Neural progenitor cell (in vitro differentiated cells): ENCODE measurements around the gene TMEM250. TPM values are rescaled to one million over a fixed set of nuclear protein-coding genes. Genes with fewer than 3 reads are reported as not detected.

Source experiments
- DNase-seq: peaks from one replicate; pipeline ENCODE4 v3.0.0-alpha.2; 2016; ENCODE audit warnings: low spot score
- H2AFZ ChIP-seq: fragments of 200-600 bp; sonication (generic); replicated peaks from 2 replicates; pipeline ENCODE4 v1.6.1; 2016; ENCODE audit warnings: antibody characterized with exemption
- H3F3A ChIP-seq: fragments of 200-600 bp; sonication (generic); 2 replicates; pipeline ENCODE4 v1.6.1; 2016; ENCODE audit warnings: antibody characterized with exemption, low read depth
- H3K27ac ChIP-seq: fragments of 200-600 bp; sonication (generic); 2 replicates; pipeline ENCODE4 v1.5.1; 2016; ENCODE audit warnings: mild to moderate bottlenecking
- H3K27me3 ChIP-seq: fragments of 200-600 bp; sonication (generic); 2 replicates; pipeline ENCODE4 v1.6.1; 2016; ENCODE audit warnings: mild to moderate bottlenecking, moderate library complexity
- H3K36me3 ChIP-seq: fragments of 200-600 bp; sonication (generic); 2 replicates; pipeline ENCODE4 v1.5.1; 2016
- H3K4me1 ChIP-seq: fragments of 200-600 bp; sonication (generic); 2 replicates; pipeline ENCODE4 v1.6.1; 2016; ENCODE audit warnings: mixed run types
- H3K4me2 ChIP-seq: fragments of 200-600 bp; sonication (generic); 2 replicates; pipeline ENCODE4 v1.6.1; 2016
- H3K4me3 ChIP-seq: fragments of 200-600 bp; sonication (generic); 2 replicates; pipeline ENCODE4 v1.5.1; 2016
- H3K79me2 ChIP-seq: fragments of 200-600 bp; sonication (generic); 2 replicates; pipeline ENCODE4 v1.6.1; 2016; ENCODE audit warnings: low read depth
- H3K9ac ChIP-seq: fragments of 200-600 bp; sonication (generic); 2 replicates; pipeline ENCODE4 v1.6.1; 2016
- H3K9me3 ChIP-seq: fragments of 200-600 bp; sonication (generic); 2 replicates; pipeline ENCODE4 v1.5.1; 2016; ENCODE audit warnings: low read depth
- H4K20me1 ChIP-seq: fragments of 200-600 bp; sonication (generic); 2 replicates; pipeline ENCODE4 v1.6.1; 2016; ENCODE audit warnings: low read depth
- H3K27ac Mint-ChIP-seq: 3 replicates; pipeline ENCODE4 v1.8.0; 2021; ENCODE audit warnings: mixed read lengths
- H3K27me3 Mint-ChIP-seq: 2 replicates; pipeline ENCODE4 v1.8.0; 2022; ENCODE audit warnings: low read depth, mild to moderate bottlenecking, inconsistent platforms, moderate library complexity, mixed read lengths; ENCODE audit not compliant: insufficient read depth
- H3K36me3 Mint-ChIP-seq: 3 replicates; pipeline ENCODE4 v1.8.0; 2021; ENCODE audit warnings: mixed read lengths
- H3K4me1 Mint-ChIP-seq: 3 replicates; pipeline ENCODE4 v1.8.0; 2021; ENCODE audit warnings: mixed read lengths
- H3K4me3 Mint-ChIP-seq: 3 replicates; pipeline ENCODE4 v1.8.0; 2021; ENCODE audit warnings: mild to moderate bottlenecking, moderate library complexity, mixed read lengths
- H3K9me3 Mint-ChIP-seq: 3 replicates; pipeline ENCODE4 v1.8.0; 2020; ENCODE audit warnings: mixed read lengths
- EZH2 ChIP-seq: fragments of 200-600 bp; sonication (generic); IDR thresholded peaks from 2 replicates; pipeline ENCODE4 v1.6.1; 2017; ENCODE audit warnings: antibody characterized with exemption, mild to moderate bottlenecking, moderate library complexity
- EZH2phosphoT487 ChIP-seq: fragments of 200-600 bp; sonication (generic); IDR thresholded peaks from 2 replicates; pipeline ENCODE4 v1.6.1; 2017; ENCODE audit warnings: antibody characterized with exemption
- total RNA-seq: library from RNA; depleted of rRNA; stranded (reverse); fragments of >200 nt; gene quantifications from 2 replicates; pipeline ENCODE4 v1.2.3, GENCODE V29; 2015; ENCODE audit warnings: low replicate concordance
- TF ChIP-seq, protein P1 (sequence below): fragments of 200-600 bp; sonication (generic); IDR thresholded peaks from 2 replicates; pipeline ENCODE4 v1.5.1; 2017; ENCODE audit warnings: antibody characterized with exemption, mild to moderate bottlenecking

Gene TMEM250
- total RNA-seq, 1 donor from 2014 or later: 16.3 TPM

DNA sequence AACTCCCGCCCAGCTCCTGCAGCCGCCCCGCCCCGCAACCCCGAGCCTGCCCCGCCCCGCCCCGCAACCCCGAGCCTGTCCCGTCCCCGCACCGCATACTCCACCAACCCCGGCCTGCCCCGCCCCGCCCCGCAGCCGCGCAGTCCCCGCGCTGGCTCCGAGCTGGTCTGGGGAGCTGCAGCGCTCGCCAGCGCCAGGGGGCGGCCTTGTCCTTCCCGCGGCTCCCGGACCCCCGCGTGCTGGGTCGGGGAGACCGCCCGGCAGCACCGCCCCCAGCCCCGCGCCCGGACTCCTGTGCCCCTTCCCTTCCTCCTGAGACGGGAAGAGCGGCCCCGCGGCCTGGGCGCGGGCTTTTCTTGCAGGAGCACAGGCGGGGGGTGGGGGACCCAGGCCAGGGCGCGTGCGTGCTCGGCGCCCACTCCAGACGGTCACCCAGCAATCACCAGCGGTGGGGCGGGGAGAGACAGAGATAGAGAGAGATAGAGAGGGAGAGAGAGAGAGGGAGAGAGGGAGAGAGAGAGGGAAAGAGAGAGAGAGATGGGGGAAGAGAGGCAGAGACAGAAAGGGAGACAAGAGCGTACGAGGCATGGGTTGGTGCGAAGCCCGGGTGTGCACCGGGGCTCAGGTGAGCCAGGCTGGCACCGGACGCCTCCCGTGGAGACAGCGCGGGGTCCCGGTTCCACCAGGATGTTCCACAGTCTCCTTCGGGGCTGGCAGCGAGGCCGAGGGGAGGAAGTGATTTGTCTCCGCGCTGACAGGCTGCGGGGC is 14.7 kb upstream of the TMEM250 start:
- Histone ChIP-seq H3K27ac (no peak overlapping the region), H3K4me1 (peaks cover 5% of the 10 kb centered on the region), H3K9me3 (no peaks in the 10 kb centered on the region), H3F3A (peaks cover 16% of the 10 kb centered on the region), H3K9ac (no peak overlapping the region), H3K4me2 (peak overlapping the region; percentile 84), H3K4me3 (peak overlapping the region; percentile 51), H4K20me1 (no peaks in the 10 kb centered on the region), H3K79me2 (no peaks in the 10 kb centered on the region), H3K27me3 (peaks cover 46% of the 10 kb centered on the region), H3K36me3 (no peaks in the 10 kb centered on the region), H2AFZ (peak overlapping the region; percentile 93)
- H3K27ac Mint-ChIP-seq: no peak overlapping the region
- peak; percentile 91 for DNase-seq
- H3K4me1 Mint-ChIP-seq: peaks cover 9% of the 10 kb centered on the region
- TF ChIP-seq, protein P1, sequence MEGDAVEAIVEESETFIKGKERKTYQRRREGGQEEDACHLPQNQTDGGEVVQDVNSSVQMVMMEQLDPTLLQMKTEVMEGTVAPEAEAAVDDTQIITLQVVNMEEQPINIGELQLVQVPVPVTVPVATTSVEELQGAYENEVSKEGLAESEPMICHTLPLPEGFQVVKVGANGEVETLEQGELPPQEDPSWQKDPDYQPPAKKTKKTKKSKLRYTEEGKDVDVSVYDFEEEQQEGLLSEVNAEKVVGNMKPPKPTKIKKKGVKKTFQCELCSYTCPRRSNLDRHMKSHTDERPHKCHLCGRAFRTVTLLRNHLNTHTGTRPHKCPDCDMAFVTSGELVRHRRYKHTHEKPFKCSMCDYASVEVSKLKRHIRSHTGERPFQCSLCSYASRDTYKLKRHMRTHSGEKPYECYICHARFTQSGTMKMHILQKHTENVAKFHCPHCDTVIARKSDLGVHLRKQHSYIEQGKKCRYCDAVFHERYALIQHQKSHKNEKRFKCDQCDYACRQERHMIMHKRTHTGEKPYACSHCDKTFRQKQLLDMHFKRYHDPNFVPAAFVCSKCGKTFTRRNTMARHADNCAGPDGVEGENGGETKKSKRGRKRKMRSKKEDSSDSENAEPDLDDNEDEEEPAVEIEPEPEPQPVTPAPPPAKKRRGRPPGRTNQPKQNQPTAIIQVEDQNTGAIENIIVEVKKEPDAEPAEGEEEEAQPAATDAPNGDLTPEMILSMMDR: peak; percentile 67
- TF ChIP-seq EZH2phosphoT487: no peak
- peak; percentile 60 for TF ChIP-seq EZH2
- H3K4me3 Mint-ChIP-seq: peak overlapping the region; percentile 81
- H3K9me3 Mint-ChIP-seq: no peaks in the 10 kb centered on the region
- no peaks in the 10 kb centered on the region for H3K36me3 Mint-ChIP-seq
- H3K27me3 Mint-ChIP-seq: peaks cover 26% of the 10 kb centered on the region

DNA sequence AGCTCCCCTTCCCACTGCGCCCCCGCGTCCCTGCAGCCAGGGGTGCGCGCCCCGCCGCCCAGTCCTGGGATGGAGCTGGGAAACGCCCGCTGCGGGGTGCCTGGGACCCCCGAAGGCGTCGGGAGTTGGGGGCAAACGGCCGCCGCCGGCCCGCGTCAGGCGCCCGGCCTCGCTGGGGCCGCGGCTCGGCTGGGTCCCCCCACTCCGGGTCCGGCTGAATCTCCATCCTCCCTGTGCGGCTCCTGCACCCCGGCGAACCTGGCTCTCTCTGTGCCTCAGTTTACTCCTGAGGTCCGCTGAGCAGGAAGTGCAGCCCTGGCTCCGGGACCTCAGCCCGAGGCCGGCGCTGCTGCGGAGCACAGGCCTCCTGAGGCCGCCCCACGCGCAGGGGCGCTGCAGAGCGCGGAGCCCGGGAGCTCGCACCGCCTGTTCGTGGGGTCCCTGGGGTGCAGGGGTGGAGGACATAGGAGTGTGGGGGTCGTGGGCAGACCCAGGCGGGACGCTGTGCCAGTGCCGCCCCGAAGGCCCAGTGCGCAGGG is 13.9 kb upstream of the TMEM250 start:
- H3F3A ChIP-seq: peaks cover 16% of the 10 kb centered on the region
- Mint-ChIP-seq H3K27me3 (peaks cover 26% of the 10 kb centered on the region), H3K4me1 (peaks cover 9% of the 10 kb centered on the region), H3K4me3 (no peak overlapping the region), H3K27ac (no peak overlapping the region), H3K9me3 (no peaks in the 10 kb centered on the region), H3K36me3 (no peaks in the 10 kb centered on the region)
- H2AFZ ChIP-seq: no peak overlapping the region
- no peaks in the 10 kb centered on the region for H3K79me2 ChIP-seq
- H3K27ac ChIP-seq: no peak overlapping the region
- no peak overlapping the region for H3K9ac ChIP-seq
- TF ChIP-seq EZH2phosphoT487: peak; percentile 16
- TF ChIP-seq, protein P1: no peak
- no peak for DNase-seq
- no peaks in the 10 kb centered on the region for H3K36me3 ChIP-seq
- peak overlapping the region; percentile 57 for H3K4me2 ChIP-seq
- peaks cover 4% of the 10 kb centered on the region for H3K4me1 ChIP-seq
- peaks cover 46% of the 10 kb centered on the region for H3K27me3 ChIP-seq
- H4K20me1 ChIP-seq: no peaks in the 10 kb centered on the region
- no peaks in the 10 kb centered on the region for H3K9me3 ChIP-seq
- H3K4me3 ChIP-seq: peak overlapping the region; percentile 34

DNA sequence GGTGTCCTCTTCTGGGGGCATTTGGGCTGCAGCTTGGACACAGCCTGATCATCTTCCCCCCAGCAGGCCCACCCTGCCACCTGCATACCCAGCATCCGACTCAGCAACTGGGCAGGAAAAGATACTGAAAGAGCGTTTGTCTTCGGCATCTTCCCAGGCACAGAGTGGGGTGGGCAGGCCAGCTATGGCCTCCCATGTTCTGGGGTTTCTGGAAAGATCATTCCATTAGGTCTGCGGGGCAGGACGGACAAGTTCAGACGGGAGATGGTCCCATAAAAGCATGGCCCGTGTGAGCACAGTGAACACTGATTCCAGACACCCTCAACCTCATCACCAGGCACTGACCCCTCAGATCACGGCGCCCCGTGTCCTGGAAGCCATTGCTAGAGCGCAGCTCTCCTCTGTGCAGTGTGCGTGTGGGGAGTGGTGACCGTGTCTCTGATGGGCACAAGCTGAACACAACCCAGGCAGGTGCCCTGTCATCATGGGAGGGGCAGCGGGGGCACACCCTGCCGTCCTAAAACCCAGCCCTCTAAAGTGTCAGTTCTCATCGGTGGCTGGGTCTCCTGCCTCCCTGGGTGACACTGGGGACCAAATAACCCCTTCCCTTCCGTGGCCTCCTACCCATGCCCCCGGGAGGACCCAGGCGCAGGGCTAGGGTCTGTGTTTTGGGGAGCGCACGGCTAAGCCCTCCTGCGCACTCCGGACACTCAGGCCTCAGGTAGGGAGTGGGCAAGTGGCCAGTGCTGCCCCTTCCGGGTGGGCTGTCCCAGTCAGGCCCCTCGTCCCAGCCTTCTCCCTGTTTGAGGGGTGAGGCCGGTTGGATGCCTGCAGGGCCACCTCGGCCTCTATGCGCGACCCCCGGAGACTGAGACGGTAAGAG is 13.2 kb upstream of the TMEM250 start:
- no peak for TF ChIP-seq EZH2phosphoT487
- H3K9me3 ChIP-seq: no peaks in the 10 kb centered on the region
- peaks cover 23% of the 10 kb centered on the region for H3K27me3 Mint-ChIP-seq
- peaks cover 46% of the 10 kb centered on the region for H3K27me3 ChIP-seq
- no peak overlapping the region for H3K27ac ChIP-seq
- no peak for DNase-seq
- H4K20me1 ChIP-seq: no peaks in the 10 kb centered on the region
- no peak overlapping the region for H3K4me3 ChIP-seq
- H3K36me3 Mint-ChIP-seq: no peaks in the 10 kb centered on the region
- peaks cover 16% of the 10 kb centered on the region for H3F3A ChIP-seq
- peak overlapping the region; percentile 55 for H3K4me3 Mint-ChIP-seq
- no peaks in the 10 kb centered on the region for H3K36me3 ChIP-seq
- H2AFZ ChIP-seq: no peak overlapping the region
- H3K9me3 Mint-ChIP-seq: no peaks in the 10 kb centered on the region
- H3K27ac Mint-ChIP-seq: no peak overlapping the region
- peaks cover 4% of the 10 kb centered on the region for H3K4me1 ChIP-seq
- no peaks in the 10 kb centered on the region for H3K79me2 ChIP-seq
- peaks cover 9% of the 10 kb centered on the region for H3K4me1 Mint-ChIP-seq
- H3K9ac ChIP-seq: no peak overlapping the region
- no peak overlapping the region for H3K4me2 ChIP-seq
